Right ventricle myocardium inferior (tissue), 1 donor: ENCODE measurements around the gene ARFGEF3. TPM values are rescaled to one million over a fixed set of nuclear protein-coding genes. Genes with fewer than 3 reads are reported as not detected.
A peak's percentile ranks its signal among the peaks of the same experiment; 100 is the strongest.

Source experiments
- ATAC-seq: fragments of 200-7000 bp; cut with Tn5 transposase; one replicate; pipeline ENCODE4 v1.9.1; 2020; ENCODE audit warnings: mild to moderate bottlenecking, moderate library complexity
- DNase-seq: peaks from one replicate; pipeline ENCODE4 v3.0.0; 2021; ENCODE audit errors: missing footprints
- intact Hi-C: fragments of 100-400 bp; cut with DNase I; formaldehyde crosslinking; loops from one replicate; pipeline ENCODE4 v1.11.0; 2022
- total RNA-seq: library from RNA; stranded (reverse); fragmentation: NEBNext Ultra II Directional; extraction: Animal tissue kit (Norgen Biotek cat#: 25700); gene quantifications from one replicate; pipeline ENCODE4 v1.2.1, GENCODE V29; 2021
- donor health status: DM: no; HTN: yes; CAD: no; lungs with severe emphysema.

The ARFGEF3 gene
- total RNA-seq, 1 donor from 2014 or later, result 1.4 TPM

DNA sequence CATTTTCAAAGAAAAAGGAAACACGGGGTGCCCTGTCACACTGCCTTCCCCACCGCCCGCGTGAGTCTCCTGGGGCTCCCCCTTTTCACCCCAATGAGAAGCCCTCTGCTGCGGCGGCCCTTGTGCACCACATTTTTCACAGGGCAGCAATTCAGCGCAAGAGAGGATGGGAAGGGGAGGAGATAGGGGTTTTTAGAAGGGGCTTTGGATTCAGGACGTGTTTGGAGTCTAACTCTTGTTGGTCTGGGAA lies 726 bp upstream of the ARFGEF3 start:
- DNase-seq, result no peak
- no peak for ATAC-seq
- intact Hi-C loops, result no loop called here

- ATAC-seq, result peak; percentile 25
- intact Hi-C loops, result no loop called here
- DNase-seq, result no peak
Measured at GRCh38 chr6:138162111-138162954, 594 bp downstream of the ARFGEF3 start.

DNA sequence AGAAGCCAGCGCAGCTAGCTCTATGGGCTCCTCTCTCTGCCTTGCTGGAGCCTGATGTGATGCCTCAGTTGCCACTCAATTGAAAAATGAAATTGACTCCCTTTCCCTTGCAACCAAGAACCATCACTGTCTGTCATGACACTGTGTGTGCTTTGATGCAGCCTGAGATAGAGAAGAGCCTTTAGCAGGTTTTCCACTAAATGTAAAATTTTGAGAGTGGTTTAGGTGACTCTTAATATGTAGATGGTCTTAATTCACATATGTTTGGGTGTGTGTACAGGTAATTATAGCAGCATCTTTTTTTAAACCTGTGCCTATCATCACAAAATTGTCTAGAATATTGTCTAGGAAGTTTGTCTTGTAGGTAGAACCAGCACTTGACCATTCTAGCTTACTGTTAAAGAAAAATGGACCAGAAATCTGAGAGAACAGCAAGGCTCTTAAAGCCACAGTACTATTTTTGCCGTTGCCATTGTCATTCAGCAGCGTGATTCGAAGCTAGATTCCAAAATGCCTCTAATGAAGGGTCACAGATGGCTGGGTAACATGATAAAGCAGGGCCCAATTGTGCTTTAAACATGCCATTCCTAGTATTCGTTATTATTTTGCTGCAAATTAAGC lies 1.3 kb downstream of the ARFGEF3 start:
- no peak for ATAC-seq
- intact Hi-C loops, result no loop called here
- no peak for DNase-seq

- intact Hi-C loops, result no loop called here
- DNase-seq (no peak), ATAC-seq (no peak)
Measured at GRCh38 chr6:138175596-138175995, 13.9 kb downstream of the ARFGEF3 start.

- no peak for ATAC-seq
- intact Hi-C loops, result no loop called here
- no peak for DNase-seq
Measured at GRCh38 chr6:138176652-138177232, 15.0 kb downstream of the ARFGEF3 start.

DNA sequence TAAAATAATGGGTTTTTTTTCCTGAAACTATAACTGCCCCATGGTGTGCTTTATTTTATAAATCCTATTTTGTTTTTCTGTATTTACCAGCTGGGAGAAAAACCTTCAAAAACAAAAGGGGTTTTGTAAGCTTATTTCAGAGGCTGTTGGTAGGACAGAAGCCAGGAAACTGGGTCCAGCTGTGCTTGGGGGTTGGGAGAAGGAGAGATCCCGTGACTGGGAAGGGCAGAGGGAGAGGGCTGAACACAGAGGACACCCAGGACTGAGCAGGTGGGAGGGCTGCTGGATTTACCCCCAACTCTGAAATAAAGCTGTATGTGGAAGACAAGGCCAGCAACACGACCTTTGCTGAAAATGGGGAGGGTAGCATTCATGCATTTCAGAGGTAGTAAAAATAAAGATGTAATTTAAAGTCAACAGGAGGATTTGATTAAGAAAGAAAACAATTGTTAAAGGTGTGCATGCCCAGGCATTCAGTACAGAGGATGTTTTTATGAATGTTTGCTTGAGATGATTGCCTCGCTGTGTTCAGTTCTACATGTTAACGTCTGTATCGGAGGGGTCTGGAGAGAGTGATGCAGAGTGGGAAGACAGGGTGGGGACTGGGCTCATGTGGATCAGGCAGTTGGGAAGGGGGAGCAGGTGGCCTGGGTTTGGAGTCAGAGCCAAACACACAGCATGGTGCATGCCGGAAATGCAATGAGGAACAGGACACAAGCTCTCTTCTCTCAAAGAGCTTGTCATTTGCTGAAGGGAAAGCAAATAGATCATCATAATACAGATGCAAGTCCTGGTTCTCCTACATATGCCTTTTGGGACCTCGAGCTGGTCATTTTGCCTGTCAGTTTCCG lies 21.4 kb downstream of the ARFGEF3 start:
- no peak for DNase-seq
- intact Hi-C loops, result no loop called here
- ATAC-seq, result peak; percentile 37

- intact Hi-C loops, result no loop called here
- DNase-seq (no peak), ATAC-seq (no peak)
Measured at GRCh38 chr6:138183790-138184134, 22.0 kb downstream of the ARFGEF3 start.

GRCh38 chr6:138184230-138184629 lies 22.5 kb downstream of the ARFGEF3 start:
- intact Hi-C loops, result no loop called here
- DNase-seq (no peak), ATAC-seq (no peak)

- intact Hi-C loops, result no loop called here
- DNase-seq (no peak), ATAC-seq (no peak)
Measured at GRCh38 chr6:138187156-138187555, 25.4 kb downstream of the ARFGEF3 start.

DNA sequence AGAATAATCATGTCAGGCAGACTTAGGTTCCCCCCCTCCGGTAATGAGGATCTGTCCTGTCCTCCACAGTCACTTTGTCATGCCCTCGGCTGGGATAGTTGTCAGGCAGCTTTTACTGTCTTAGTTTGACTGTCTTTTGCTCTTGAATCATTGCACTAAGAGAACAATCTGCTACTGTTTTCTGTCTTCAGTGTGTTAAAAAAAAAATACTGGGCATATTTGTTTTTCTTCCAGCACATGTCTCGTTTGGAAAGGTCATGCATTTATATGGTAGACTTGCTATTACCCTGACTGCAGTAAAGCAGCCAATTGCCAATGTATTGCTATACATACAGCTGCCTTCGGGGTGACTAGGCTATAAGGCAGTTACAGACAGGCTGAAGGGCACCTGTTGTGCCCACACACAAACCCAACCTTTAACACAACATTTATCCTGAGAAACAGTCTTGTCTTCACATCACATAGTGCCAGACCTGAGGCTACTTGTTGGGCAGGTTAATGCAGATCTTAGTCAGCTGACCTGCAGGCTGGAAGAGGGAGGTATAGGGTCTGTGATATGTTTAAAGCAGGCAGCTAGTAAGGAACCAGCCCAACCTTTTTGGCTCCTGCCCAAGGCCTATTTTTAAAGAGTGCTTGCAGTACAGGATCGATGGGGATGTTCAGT lies 26.7 kb downstream of the ARFGEF3 start:
- no peak for ATAC-seq
- DNase-seq, result no peak
- intact Hi-C loops, result no loop called here

DNA sequence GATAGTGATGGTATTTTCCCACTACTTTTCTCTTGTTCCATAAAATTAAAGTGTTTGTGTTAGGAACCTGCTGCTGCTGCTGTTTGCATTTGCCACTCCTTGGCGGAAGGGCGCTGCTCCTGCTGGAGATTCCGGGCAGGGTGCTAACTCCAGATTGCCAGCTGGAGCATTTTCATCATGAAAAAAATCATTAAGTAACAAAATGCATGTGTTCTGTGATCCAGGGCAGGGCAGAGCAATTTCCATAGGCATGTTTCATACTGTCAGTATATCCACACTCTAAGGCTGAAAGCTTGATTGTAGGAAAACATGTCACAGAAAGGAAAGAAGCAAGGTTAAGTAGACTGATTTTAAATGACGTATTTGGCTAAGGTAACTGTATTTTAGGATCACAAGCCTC lies 32.5 kb downstream of the ARFGEF3 start:
- ATAC-seq (no peak), DNase-seq (no peak)
- intact Hi-C loops, result no loop called here

- DNase-seq (no peak), ATAC-seq (no peak)
- intact Hi-C loops, result no loop called here
Measured at GRCh38 chr6:138196122-138196738, 34.5 kb downstream of the ARFGEF3 start.

- intact Hi-C loops, result no loop called here
- no peak for ATAC-seq
- DNase-seq, result no peak
Measured at GRCh38 chr6:138197570-138197969, 35.8 kb downstream of the ARFGEF3 start.

GRCh38 chr6:138198430-138199091 lies 36.8 kb downstream of the ARFGEF3 start:
- intact Hi-C loops, result no loop called here
- DNase-seq (no peak), ATAC-seq (no peak)

DNA sequence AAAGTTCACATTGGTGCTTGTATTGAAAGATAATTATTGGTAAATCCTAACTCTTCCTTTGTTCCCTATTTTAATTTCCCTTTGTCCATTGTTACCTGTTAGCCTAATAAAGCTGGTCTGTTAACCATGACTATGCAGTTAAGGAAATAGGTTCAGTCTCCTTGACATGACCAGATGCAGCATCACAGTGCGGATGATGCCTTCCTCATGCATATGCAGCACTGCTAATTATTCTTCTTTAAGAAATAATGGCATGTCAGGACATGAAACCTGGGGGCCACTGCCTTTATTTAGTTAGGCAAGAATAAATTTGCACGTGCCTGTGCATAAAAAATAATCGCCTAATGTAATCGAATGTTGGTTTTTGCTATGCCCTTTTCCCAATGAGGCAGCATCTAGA lies 40.1 kb downstream of the ARFGEF3 start:
- intact Hi-C loops, result no loop called here
- DNase-seq (no peak), ATAC-seq (no peak)

DNA sequence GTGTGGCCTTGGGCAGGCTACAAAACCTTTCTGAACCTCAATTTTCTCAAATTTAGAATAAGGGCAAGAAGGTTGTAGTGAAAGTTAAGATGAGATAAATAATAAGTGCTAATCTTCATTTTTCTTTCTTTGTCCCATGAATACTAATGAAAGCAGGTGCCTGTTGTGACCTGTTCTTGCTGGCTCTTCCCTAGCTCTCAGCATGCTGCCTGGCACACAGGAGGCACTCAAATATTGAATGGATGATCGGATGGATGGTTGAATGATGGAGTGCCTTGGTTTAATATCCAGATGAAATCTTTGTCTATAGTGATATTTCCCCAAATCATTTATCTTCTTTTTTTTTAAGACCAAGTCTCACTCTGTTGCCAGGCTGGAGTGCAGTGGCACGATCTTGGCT lies 41.6 kb downstream of the ARFGEF3 start:
- intact Hi-C loops, result no loop called here
- DNase-seq, result no peak
- ATAC-seq, result no peak

DNA sequence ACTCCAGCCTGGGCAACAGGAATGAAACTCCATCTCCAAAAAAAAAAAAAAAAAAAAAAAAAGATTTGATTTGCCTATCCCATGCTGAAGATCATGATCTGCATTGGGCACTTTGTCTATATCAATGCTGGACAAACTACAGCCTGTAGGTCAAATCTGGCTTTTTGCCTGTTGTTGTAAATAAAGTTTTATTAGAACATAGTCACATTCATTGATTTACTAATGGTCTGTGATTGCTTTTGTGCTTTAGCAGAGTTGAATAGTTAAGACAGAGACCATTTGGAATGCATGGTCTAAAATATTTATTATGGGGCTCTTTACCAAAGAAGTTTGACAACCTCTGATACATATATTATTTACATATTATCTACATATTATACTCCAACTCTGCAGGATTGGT lies 42.6 kb downstream of the ARFGEF3 start:
- intact Hi-C loops, result no loop called here
- DNase-seq (no peak), ATAC-seq (no peak)

- intact Hi-C loops, result no loop called here
- ATAC-seq (no peak), DNase-seq (no peak)
Measured at GRCh38 chr6:138204792-138205384, 43.1 kb downstream of the ARFGEF3 start.
